Measurements from ENCODE around the gene DAAM2.

The DAAM2 gene

DNA sequence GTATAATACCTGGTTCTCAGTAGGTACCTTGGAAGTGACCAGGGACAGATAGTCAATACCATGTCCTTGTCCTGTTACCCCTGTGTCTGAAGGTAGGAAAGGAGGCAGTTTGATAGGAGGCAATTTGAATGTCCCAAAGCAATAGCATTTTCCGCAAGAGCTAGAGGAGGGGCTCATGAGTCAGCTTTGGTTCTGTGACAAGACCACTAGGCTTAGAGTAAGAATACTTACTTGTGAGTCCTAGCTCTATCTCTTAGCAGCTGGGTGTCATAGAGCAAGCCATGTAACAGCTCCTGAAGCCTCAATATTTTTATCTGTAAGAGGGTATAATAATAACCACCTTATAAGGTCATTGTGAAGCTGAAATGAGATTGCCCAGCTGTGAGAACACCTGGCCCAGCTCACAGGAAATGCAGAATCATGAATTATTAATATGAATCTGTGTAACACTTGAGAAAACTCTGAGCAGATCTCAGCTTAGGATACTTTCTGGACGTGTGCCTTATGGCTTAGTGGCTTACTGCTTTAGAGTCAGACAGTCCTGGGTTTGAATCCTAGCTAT lies 58.6 kb downstream of the DAAM2 start:
- no peak for DNase-seq

GRCh38 chr6:39851331-39851730 lies 59.2 kb downstream of the DAAM2 start:
- no peak for DNase-seq

DNA sequence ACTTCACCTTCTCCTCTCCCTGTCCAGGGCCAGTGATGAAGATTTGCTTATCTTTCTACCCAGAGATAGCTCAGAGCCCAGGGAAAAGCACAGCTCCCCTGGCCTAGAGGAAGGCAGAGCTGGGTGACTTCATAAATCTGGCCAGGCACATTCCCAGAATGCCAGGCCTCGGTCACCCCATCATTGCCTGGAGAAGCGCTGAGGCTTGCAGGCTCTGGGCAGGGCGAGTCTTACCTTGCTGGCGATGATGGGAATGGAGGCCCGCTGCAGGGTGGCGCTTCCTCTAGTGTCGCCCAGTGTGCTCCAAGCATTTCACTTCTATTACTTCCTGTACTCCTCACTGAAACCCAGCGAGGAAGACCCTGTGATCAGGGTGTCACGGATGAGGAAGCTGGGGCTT lies 60.1 kb downstream of the DAAM2 start:
- no peak for DNase-seq

DNA sequence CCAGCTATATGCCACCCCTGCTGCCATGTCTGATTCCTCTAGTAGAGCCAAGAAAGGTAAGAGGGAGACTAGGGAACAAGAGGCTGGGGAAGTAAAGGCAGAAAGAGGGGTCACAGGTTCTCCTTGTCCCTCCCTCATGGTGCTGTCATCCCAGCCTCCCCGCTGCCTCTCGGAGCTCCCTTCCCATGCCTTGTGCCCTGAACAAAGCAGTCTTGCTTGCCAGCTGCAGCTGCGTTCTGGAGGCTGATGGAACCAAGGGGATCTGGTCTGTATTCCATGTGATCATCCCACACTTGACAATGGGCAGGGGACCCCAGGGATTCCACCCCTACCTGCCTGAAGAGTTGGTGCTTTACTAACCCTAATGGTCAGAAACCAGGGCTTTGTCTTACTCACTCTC lies 61.4 kb downstream of the DAAM2 start:
- no peak for DNase-seq

DNA sequence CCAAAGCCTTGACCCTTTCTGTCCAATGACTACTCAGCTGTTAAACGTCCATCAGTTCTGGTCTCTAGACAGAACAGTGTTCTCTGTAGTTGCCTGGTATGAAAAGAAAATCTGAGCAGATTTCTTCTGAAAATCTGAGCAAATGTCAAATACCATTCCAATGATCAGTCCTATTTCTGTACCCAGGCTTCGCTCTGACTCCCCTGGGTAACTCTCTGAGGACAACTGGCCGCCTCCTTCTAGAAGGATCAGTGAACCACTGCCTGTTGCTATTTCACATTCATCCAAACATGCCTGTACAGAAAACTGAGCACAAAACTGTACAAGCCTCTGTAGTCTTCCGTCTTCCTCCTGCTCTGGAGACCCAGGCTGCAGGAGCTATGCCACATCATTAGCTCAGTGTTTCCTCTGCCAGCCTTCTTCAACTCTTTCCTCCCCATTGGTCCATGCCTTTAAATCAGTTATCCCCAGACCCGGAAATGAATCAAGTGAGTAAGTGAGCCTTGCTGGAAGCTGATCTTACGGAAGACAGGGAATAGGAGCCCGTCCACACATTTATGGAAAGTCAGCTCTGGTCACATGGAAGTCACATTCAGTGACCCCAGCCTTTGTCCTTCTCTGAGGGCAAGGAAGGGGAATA lies 63.3 kb downstream of the DAAM2 start:
- no peak for DNase-seq

DNA sequence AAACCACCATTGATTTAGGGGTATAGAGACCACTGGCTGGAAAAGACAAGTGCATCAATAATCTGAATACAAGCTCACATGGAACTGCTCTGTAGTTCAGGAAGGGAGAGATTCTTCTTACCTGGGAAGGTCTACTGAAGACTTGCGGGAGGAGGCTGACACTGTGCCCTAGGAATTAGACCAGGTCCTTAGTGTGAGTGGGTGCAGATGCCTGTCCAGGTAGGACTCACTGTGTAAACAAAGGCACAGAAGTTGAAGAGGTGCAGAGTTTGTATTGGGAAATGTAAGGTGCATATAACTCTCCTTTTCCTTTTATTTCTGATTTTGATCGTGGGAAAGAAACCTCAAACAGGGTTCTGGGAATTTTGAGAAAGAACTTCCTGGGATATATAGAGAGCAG lies 66.8 kb downstream of the DAAM2 start:
- DNase-seq, result no peak

DNA sequence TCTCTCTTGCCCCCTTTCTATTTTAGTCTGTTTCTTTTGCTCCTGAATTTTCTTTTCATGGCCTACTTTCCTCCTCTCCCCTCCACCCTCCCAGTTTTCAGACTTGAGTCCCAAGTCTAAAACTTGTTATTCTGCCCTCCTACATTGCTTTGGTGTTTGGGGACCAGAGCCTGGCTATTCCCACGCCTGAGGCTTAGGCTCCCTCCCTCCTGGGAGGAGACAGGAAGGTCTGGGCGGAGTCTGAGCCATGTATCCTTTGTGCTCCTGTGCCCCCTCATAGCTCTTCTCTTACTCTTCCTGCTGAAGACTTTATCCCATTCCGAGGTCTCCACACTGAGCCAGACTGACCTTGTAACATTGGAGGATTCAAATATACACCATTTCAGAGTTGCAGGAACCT lies 69.5 kb downstream of the DAAM2 start:
- DNase-seq, result no peak

DNA sequence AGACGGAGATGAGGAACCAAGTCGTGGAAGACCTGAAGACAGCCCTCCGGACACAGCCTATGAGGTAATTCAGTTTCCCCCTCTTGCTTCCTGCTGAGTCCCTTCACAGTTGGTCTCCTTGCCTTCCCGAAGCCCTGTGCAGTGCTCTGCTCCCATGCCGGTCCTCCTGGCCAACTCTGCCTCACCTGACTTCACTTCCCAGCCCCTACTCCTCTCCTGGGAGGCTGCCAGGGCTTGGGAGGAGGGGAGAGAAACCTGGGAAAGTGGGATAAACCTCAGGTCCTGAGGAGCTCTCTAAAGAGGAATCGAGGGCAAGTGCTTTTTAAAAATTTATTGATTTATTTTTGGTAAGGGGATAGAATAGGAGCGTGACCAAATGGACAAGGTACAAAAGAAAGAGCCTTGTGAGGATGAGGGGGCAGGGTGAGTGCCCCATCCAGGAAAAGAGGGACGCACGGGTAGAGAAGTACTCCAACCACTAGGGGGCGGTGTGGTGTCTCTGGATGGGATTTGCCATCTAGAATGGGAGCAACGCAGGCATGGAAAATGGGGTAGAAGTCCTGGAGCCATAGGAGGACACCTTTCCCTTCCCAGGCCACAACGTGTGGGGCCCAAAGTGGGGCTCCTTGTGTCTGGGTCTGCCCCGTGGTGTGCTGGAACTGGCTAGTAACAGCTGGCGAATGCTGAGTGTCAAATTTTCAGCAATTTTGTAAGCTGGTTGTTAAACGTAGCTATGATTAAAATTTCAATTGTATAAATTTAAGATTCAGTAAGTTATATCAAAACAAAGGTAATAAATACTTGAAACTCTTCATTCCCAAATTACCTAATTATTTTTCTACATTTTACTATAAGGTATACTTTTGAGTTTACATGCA lies 73.1 kb downstream of the DAAM2 start:
- peak; percentile 27 for DNase-seq

DNA sequence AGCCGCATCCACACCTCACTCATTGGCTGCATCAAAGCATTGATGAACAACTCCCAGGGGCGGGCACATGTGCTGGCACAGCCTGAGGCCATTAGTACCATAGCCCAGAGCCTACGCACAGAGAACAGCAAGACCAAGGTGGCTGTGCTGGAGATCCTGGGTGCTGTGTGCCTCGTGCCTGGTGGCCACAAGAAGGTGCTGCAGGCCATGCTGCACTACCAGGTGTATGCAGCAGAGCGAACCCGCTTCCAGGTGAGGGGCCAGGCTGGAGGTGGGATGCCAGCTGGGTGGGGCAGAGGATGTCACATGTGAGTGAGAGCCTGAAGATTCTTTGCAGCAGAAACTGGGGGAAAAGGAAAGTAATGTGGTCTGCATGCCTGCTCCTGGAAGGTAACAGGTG lies 75.4 kb downstream of the DAAM2 start:
- no peak for DNase-seq

DNA sequence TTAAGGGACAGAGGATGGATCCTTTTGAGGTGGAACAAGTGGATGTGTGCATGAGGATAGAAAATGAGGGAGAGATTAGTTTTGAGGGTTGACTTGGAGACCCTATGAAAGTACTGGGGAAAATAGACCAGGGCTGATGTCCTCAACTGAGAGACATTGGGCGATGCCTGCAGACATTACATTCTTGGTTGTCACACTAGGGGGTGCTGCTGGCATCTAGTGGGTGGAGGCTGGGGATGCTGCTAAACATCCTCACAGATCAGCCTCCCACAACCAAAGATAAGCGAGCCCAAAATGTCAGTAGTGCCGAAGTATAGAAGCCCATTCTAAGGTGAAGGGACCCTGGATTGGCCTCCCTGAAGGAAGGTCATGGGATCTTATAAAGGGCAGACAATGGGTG lies 78.8 kb downstream of the DAAM2 start:
- no peak for DNase-seq

DNA sequence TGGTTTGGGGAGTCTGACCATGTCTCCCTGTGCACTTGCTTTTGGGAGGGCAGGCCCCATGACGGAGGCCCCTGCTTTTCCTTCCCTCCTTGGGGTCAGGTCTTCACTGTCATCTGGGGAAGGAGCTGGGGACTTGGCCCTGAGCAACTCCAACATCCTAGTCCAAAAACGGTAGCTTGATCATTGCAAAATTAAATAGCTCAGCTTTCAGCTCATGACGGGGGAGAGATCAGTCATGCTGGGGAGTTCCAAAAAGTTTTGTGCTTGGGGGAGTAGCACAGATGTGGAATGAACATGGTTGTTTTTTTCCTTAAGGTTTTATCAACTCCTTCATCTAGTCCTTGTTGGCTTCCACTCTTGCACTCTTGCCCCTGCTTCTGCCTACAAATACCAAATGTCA lies 81.3 kb downstream of the DAAM2 start:
- no peak for DNase-seq

- DNase-seq, result no peak
Observed at GRCh38 chr6:39876111-39876510, 83.9 kb downstream of the DAAM2 start.

DNA sequence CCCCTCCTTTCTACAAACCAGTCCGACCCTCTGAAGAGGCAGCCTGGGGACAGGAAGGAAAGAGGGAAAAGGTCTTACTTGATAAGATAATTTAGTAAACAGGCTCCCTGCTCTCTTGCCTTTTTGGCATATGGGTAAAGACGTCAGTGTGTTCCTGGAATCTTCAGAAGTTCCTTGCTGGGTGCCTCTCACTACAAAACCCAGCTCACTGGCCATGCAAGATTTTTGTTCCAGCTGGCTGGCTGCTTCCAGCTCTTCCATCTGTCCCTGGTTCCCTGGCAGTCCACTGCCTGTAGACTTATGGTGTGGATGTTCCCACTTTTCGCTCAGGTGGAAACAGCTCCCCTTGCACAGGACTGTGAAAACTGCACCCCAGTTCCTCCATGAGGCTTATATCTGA lies 84.7 kb downstream of the DAAM2 start:
- no peak for DNase-seq

DNA sequence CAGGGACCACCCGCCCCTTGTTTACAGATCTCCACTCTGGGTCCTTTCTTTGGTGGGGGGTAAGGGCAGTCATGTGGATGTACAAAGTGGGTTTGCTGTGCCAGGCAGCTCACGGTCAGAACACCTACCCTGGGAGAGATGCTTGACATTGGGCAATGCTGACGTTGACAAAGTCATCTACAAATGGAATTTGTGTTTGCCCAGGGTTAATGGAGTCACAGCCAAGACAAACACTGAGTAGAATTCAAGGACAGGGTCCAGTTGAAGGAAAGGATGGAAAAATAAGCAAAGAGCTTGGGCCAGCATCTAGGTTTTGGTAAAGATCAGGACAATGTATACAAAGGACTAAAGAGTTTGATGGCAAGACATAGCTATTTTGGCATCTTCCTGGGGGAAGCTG lies 87.4 kb downstream of the DAAM2 start:
- DNase-seq, result no peak

- DNase-seq, result peak; percentile 8
Observed at GRCh38 chr6:39880594-39880993, 88.4 kb downstream of the DAAM2 start.

DNA sequence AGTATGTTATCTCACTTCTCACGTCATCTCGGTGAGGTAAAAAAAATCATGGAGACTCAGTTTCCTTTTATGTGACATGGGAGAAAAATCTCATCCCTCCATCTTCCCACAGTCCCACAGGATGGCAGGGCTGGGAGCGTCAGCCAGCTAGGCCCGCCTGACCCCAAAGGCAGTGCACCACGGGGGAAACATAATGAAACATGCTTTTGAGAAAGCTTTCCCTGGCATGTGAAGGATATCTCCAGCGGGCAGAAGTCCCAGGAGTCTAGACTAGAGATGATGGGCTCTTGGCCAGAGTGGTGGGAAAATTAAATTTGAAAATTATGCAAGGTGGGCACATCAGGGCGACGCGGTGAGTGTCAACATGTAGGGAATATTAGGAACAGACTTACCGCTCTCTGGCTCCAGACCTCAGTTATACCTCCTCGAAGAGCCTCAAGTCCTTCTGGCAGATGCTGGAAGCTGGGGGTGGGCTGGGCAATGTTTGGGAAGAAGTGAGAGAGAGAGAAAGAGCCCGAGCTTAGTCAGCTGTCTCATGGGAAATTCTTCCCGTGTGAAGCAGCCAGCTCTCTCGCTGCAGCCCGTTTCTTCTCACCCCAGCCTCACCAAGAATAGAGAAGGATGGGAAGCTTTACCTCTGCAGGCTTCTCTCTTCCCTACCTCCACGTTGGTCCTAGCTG lies 89.8 kb downstream of the DAAM2 start:
- DNase-seq, result no peak

GRCh38 chr6:39882531-39882899 lies 90.3 kb downstream of the DAAM2 start:
- no peak for DNase-seq

GRCh38 chr6:39884696-39885095 lies 92.5 kb downstream of the DAAM2 start:
- no peak for DNase-seq

DNA sequence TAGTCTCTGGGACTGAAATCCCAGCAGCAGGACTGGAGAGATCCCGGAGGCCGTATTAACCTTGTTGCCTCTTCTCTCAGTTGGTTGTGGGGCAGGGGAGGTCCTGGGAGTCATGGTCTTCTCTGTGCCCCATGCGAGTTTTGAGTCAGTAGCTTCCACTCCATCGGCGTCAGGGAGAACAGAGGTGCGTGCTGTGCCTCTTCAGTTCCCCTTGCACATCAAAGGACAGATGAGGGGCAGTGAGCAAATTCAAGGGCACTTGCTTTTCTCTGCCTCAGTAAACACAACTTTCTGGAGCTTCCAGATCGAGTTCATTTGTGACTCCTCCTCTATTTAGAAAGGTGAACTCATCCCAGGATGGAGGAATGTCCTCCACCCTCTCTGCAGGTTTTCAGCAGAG lies 93.5 kb downstream of the DAAM2 start:
- DNase-seq, result no peak

DNA sequence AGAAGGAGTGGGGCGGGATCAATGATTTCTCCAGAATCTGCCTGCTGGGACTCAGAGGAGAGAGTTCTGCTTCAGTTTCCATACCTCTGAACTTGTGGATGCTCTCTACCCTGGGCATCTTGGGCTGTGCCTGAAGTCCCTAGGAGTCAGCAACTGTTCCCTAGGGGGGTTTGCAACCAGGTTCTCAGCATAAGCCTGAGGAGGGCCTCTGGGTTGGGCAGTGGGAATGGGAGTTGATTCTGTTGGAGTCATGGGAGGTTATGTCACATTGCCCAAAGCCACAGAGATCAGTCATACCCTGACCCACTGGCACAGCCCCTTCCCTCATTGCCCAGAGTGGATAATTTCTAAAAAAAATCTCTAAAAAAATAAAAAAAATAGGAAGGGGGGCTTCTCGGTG lies 94.7 kb downstream of the DAAM2 start:
- no peak for DNase-seq

DNA sequence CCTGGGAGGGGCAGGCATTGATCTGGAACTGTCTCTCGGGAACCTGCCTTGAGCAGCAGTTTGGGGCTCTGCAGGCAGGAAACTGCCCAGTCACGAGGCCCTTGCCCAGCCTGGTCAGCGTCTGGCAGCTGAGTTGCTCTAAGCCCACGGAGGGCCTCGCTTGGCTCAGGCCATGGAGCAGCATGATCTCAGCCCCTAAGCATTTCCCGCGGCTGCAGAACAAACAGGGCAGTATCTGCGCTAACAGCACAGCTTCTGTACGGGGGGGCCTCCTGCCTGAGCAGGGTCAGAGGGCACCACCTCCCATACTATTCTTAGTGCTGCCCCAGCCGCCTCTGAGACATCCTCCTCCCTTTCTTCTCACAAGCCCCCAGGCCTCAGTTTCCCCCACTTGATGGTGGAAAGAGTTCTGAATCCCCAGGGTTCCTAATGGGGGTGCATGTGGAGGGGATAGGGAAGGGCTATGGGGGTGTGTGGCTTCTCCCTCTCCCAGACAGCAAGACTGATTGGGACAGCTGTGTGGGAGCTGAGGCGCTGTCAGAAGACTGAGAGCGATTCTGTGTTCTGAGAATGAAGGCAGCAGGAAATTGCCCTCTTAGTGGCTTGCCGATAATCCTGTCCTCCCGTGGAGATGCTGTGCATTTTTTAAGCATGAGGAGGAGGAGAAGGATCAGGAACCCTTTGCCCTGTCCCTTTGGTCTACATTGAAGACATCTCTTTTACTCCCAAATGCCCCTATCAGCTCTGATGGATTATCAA lies 95.7 kb downstream of the DAAM2 start:
- no peak for DNase-seq

GRCh38 chr6:39889229-39889628 lies 97.1 kb downstream of the DAAM2 start:
- DNase-seq, result no peak

GRCh38 chr6:39891353-39891752 lies 99.2 kb downstream of the DAAM2 start:
- DNase-seq, result no peak

Data from NCI-H1105 treated with DMSO at 0.1 percent for 48 hours (cell line).